K562 (cell line): ENCODE data around the gene AIDA. TPM values are rescaled to one million over a fixed set of nuclear protein-coding genes. Genes with fewer than 3 reads are reported as not detected.

Source experiments
- ARID1B ChIP-seq: fragments of 450-650 bp; IDR thresholded peaks from 2 replicates; pipeline ENCODE4 v1.6.1; 2016; ENCODE audit warnings: antibody characterized with exemption, mild to moderate bottlenecking, inconsistent platforms
- CAMTA2 ChIP-seq: fragments of 250-450 bp; sonication (Bioruptor Pico); conservative IDR thresholded peaks from 2 replicates; pipeline ENCODE4 v1.5.1; 2022
- CHD4 ChIP-seq: fragments of 200-600 bp; sonication (generic); IDR thresholded peaks from 3 replicates; pipeline ENCODE4 v1.6.1; 2012; ENCODE audit warnings: low read depth, mild to moderate bottlenecking, mixed read lengths, low read length, inconsistent platforms; ENCODE audit not compliant: insufficient read depth, insufficient replicate concordance, poor library complexity, severe bottlenecking
- E2F1 ChIP-seq: sonication (generic); formaldehyde crosslinking; IDR thresholded peaks from 2 replicates; pipeline ENCODE4 v1.8.1; 2023; ENCODE audit warnings: mild to moderate bottlenecking, missing genetic modification reagents, moderate library complexity
- ELF2 ChIP-seq: fragments of 250-450 bp; sonication (Bioruptor Pico); IDR thresholded peaks from 2 replicates; pipeline ENCODE4 v1.5.0; 2021; ENCODE audit warnings: mild to moderate bottlenecking
- HEY1 ChIP-seq: fragments of 250-450 bp; sonication (Bioruptor Pico); IDR thresholded peaks from 2 replicates; pipeline ENCODE4 v1.5.0; 2020; ENCODE audit warnings: mild to moderate bottlenecking, moderate library complexity, borderline replicate concordance
- KLF16 ChIP-seq: IDR thresholded peaks from 2 replicates; pipeline ENCODE4 v1.6.1; 2016; ENCODE audit warnings: antibody characterized with exemption
- MBD1 ChIP-seq: fragments of 250-450 bp; sonication (Bioruptor Pico); IDR thresholded peaks from 2 replicates; pipeline ENCODE4 v1.8.0; 2022; ENCODE audit warnings: inconsistent platforms
- NFATC3 ChIP-seq: fragments of 450-650 bp; IDR thresholded peaks from 2 replicates; pipeline ENCODE4 v1.6.1; 2017; ENCODE audit warnings: mild to moderate bottlenecking
- PCBP1 ChIP-seq: fragments of 200-400 bp; formaldehyde crosslinking; IDR thresholded peaks from 2 replicates; pipeline ENCODE4 v1.6.1; 2018; ENCODE audit warnings: mild to moderate bottlenecking, low read depth, low read length; ENCODE audit not compliant: poor library complexity, severe bottlenecking
- POLR2H ChIP-seq: IDR thresholded peaks from 2 replicates; pipeline ENCODE4 v1.6.1; 2016; ENCODE audit warnings: missing genetic modification characterization, low read depth, mild to moderate bottlenecking, control low read depth, missing compliant biosample characterization, moderate library complexity
- PURB ChIP-seq: sonication (generic); formaldehyde crosslinking; IDR thresholded peaks from 2 replicates; pipeline ENCODE4 v1.9.0; 2021; ENCODE audit warnings: low read depth, mild to moderate bottlenecking, missing genetic modification reagents
- SP2 ChIP-seq: IDR thresholded peaks from 2 replicates; pipeline ENCODE4 v1.6.1; 2011; ENCODE audit warnings: mild to moderate bottlenecking, low read depth, low read length, moderate library complexity; ENCODE audit not compliant: poor library complexity, severe bottlenecking; ENCODE audit errors: extremely low read depth
- TAL1 ChIP-seq: fragments of 450-650 bp; IDR thresholded peaks from 2 replicates; pipeline ENCODE4 v1.6.1; 2016; ENCODE audit warnings: mild to moderate bottlenecking
- THRB ChIP-seq: fragments of 450-650 bp; formaldehyde crosslinking; conservative IDR thresholded peaks from 2 replicates; pipeline ENCODE4 v1.4.0; 2022; ENCODE audit warnings: mild to moderate bottlenecking, missing genetic modification characterization
- U2AF1 ChIP-seq: fragments of 200-400 bp; formaldehyde crosslinking; optimal IDR thresholded peaks from 2 replicates; pipeline ENCODE3; 2017; ENCODE audit warnings: mild to moderate bottlenecking, low read depth, low read length, moderate library complexity
- ZBTB7A ChIP-seq: IDR thresholded peaks from 2 replicates; pipeline ENCODE4 v1.6.1; 2011; ENCODE audit warnings: low read depth, mild to moderate bottlenecking, low read length, moderate library complexity, borderline replicate concordance; ENCODE audit not compliant: control insufficient read depth
- ZKSCAN1 ChIP-seq: fragments of 150-350 bp; IDR thresholded peaks from 2 replicates; pipeline ENCODE4 v1.6.1; 2016; ENCODE audit warnings: low read depth, low read length
- ZNF398 ChIP-seq: fragments of 250-450 bp; sonication (Bioruptor Pico); IDR thresholded peaks from 2 replicates; pipeline ENCODE4 v1.8.0; 2021; ENCODE audit warnings: moderate library complexity, mild to moderate bottlenecking, inconsistent platforms
- ZNF511 ChIP-seq: sonication (generic); formaldehyde crosslinking; IDR thresholded peaks from 2 replicates; pipeline ENCODE4 v1.8.0; 2022; ENCODE audit warnings: mild to moderate bottlenecking, missing genetic modification reagents
- polyA plus RNA-seq, 8 experiments: library from polyadenylated mRNA; depleted of rRNA in 4 of 8; stranded (reverse) in 5 of 8; unstranded in 3 of 8; fragments of >200 nt; fragmentation: Nextera tagmentation in 2 of 8; fragmentation: Illumina TruSeq in 1 of 8; extraction: Ambion mirVana in 2 of 8; extraction: Trizol in 1 of 8; gene quantifications; 2 replicates each; pipeline versions ENCODE4 v1.2.1 to v1.2.3, GENCODE V29; 2011 to 2014; ENCODE audit warnings: inconsistent platforms in 1 of 8, missing spikeins in 1 of 8
- total RNA-seq, 7 experiments: library from RNA; depleted of rRNA in 6 of 7; stranded (reverse); fragments of >200 nt in 6 of 7; fragmentation: Illumina TruSeq in 2 of 7; extraction: Trizol in 2 of 7; gene quantifications; 2 replicates each; pipeline versions ENCODE4 v1.2.1 to v1.2.3, GENCODE V29; 2011 to 2021; ENCODE audit warnings: low replicate concordance in 1 of 7

AIDA gene
- total and polyA plus RNA-seq, 9 of the 15 experiments (the other 6 are each of a cell fraction or from before 2014, with no cell fraction given), result 18.2 to 77.9 (median 24.9) TPM

GRCh38 chr1:222712253-222713090 is at the start of gene AIDA, which contains the start of gene BROX (continued):
- TF ChIP-seq MBD1 (CRISPR knock-in tag) (no peak), U2AF1 (no peak), SP2 (no peak), ELF2 (CRISPR knock-in tag) (peak; percentile 100), KLF16 (no peak), ZKSCAN1 (no peak), CHD4 (no peak), PURB (CRISPR knock-in tag) (no peak), NFATC3 (peak; percentile 20; the same call in 1 of the 2 replicates), ZNF511 (peak; percentile 7; the same call in 1 of the 2 replicates), CAMTA2 (CRISPR knock-in tag) (no peak; the same call in 1 of the 2 replicates), E2F1 (CRISPR knock-in tag) (peak; percentile 65), ZNF398 (CRISPR knock-in tag) (no peak), ZBTB7A (no peak; the same call in 1 of the 2 replicates), ARID1B (no peak), THRB (CRISPR knock-in tag) (0 out of 2 replicates have a peak, but pooled peaks have one; percentile 33), PCBP1 (peak; percentile 58), POLR2H (peak; percentile 68; the same call in 1 of the 2 replicates), HEY1 (CRISPR knock-in tag) (no peak; the same call in 1 of the 2 replicates), TAL1 (no peak)
